Spleen (tissue), 11 donors: ENCODE measurements around the gene ST8SIA6. TPM values are rescaled to one million over a fixed set of nuclear protein-coding genes. Genes with fewer than 3 reads are reported as not detected.
"Not testable (repeated sequence)": the region's sequence is repeated elsewhere in the genome, so short reads cannot be mapped to it uniquely, and the experiment has no call there.

Experiments
- DNase-seq: peaks from one replicate; pipeline ENCODE4 v3.0.0-alpha.2; 2020
- H3K27ac ChIP-seq, 8 donors: fragments of 200-600 bp; sonication (generic) in 7 of 8; 1 replicate in 4 of 8; 2 replicates in 4 of 8; pipeline versions ENCODE4 v1.5.0 to v1.8.0; 2016 to 2021; ENCODE audit warnings: inconsistent platforms in 4 of 8, mild to moderate bottlenecking in 4 of 8, moderate library complexity in 1 of 8
- H3K27me3 ChIP-seq, 7 donors: fragments of 200-600 bp; sonication (generic) in 6 of 7; replicated peaks in 1 of 7; 1 replicate in 4 of 7; 2 replicates in 3 of 7; pipeline versions ENCODE4 v1.5.0 to v1.8.0; 2016 to 2021; ENCODE audit warnings: inconsistent platforms in 3 of 7, mild to moderate bottlenecking in 1 of 7
- H3K36me3 ChIP-seq, 6 donors: fragments of 200-600 bp; sonication (generic) in 5 of 6; 1 replicate in 4 of 6; 2 replicates in 2 of 6; pipeline versions ENCODE4 v1.5.0 to v1.8.0; 2016 to 2021; ENCODE audit warnings: inconsistent platforms in 2 of 6
- H3K4me1 ChIP-seq, 6 donors: fragments of 200-600 bp; sonication (generic) in 5 of 6; 1 replicate in 3 of 6; 2 replicates in 3 of 6; pipeline versions ENCODE4 v1.5.0 to v1.8.0; 2016 to 2021; ENCODE audit warnings: inconsistent platforms in 3 of 6
- H3K4me3 ChIP-seq, 8 donors: fragments of 200-600 bp; sonication (generic) in 7 of 8; 1 replicate in 4 of 8; 2 replicates in 4 of 8; pipeline versions ENCODE4 v1.5.0 to v1.8.0; 2016 to 2021; ENCODE audit warnings: inconsistent platforms in 4 of 8, mild to moderate bottlenecking in 4 of 8, moderate library complexity in 2 of 8
- H3K9me3 ChIP-seq, 8 donors: fragments of 200-600 bp; sonication (generic) in 7 of 8; 1 replicate in 4 of 8; 2 replicates in 4 of 8; pipeline versions ENCODE4 v1.5.0 to v1.8.0; 2016 to 2021; ENCODE audit warnings: inconsistent platforms in 4 of 8
- CTCF ChIP-seq, 11 experiments: fragments of 200-600 bp in 7 of 11; fragments of 450-650 bp in 4 of 11; sonication (generic) in 4 of 11; IDR thresholded peaks in 8 of 11; conservative IDR thresholded peaks in 3 of 11; 1 replicate in 7 of 11; 2 replicates in 4 of 11; pipeline versions ENCODE4 v1.4.0 to v1.8.0; 2016 to 2021; ENCODE audit warnings: antibody characterized with exemption in 11 of 11, inconsistent platforms in 4 of 11, mild to moderate bottlenecking in 1 of 11
- POLR2A ChIP-seq, 3 donors: fragments of 450-650 bp; IDR thresholded peaks; one replicate each; pipeline ENCODE4 v1.5.1; 2017; ENCODE audit warnings: antibody characterized with exemption in 3 of 3, mild to moderate bottlenecking in 1 of 3
- POLR2AphosphoS5 ChIP-seq, 3 donors: sonication (generic); formaldehyde crosslinking; IDR thresholded peaks; one replicate each; pipeline ENCODE4 v1.5.1; 2017; ENCODE audit warnings: antibody characterized with exemption in 3 of 3
- WGBS, 5 donors: extraction: QIAGEN DNeasy Blood & Tissue Kit in 3 of 5; methylation state at CpG; one replicate each; pipeline versions ENCODE4 v1.1.5 to v1.1.7; 2013 to 2018; 5-methylcytosine and 5-hydroxymethylcytosine counted together
- intact Hi-C: fragments of 100-400 bp; cut with DNase I; formaldehyde crosslinking; loops from one replicate; pipeline ENCODE4 v1.15.0; 2023; ENCODE audit warnings: low total_unique reads
- polyA plus RNA-seq, 3 donors: library from polyadenylated mRNA; stranded (reverse); fragments of 200-250 nt; gene quantifications; one replicate each; pipeline ENCODE4 v1.2.1, GENCODE V29; 2013
- total RNA-seq, 7 donors: library from RNA; depleted of rRNA in 3 of 7; stranded (reverse); fragments of >200 nt in 3 of 7; fragmentation: NEBNext Ultra II Directional in 4 of 7; extraction: Animal tissue kit (Norgen Biotek cat#: 25700) in 4 of 7; gene quantifications; one replicate each; pipeline versions ENCODE4 v1.1.0 to v1.2.1, GENCODE V29; 2016 to 2021
- donor health status: healthy with polysubstance abuse.
- donor health status: DM: no; HTN: no; CAD: no; lungs with moderate emphysema.
- donor health status: DM: no; HTN: no; CAD: no.
- donor health status: Bipolar disorder and iron deficiency.
- donor health status: healthy.
- donor health status: DM: no; HTN: no; CAD: no.
- donor health status: DM: yes; HTN: yes; CAD: no.

The ST8SIA6 gene
- total and polyA plus RNA-seq, 10 donors: 0.02 to 1.2 (median 1.0) TPM; not detected in 3

- Histone ChIP-seq H3K27ac (no peak overlapping the region), H3K36me3 (no peaks in the 10 kb centered on the region), H3K4me1 (no peaks in the 10 kb centered on the region), H3K27me3 (no peaks in the 10 kb centered on the region), H3K4me3 (no peak overlapping the region), H3K9me3 (peaks cover 0 to 15% (median 6%) of the 10 kb centered on the region in 8 donors)
- intact Hi-C loops: no loop called here
- DNase-seq: no peak
- no peak for TF ChIP-seq POLR2A (IDR thresholded peaks at IDR 0.05)
- no peak for TF ChIP-seq POLR2AphosphoS5 (IDR thresholded peaks at IDR 0.05)
- TF ChIP-seq CTCF (IDR thresholded peaks at IDR 0.05 in 8 of 11, conservative IDR thresholded peaks at IDR 0.05 in 3 of 11): no peak
- 74 to 85% (median 82%) methylated on average over 2 of the region's 2 CpGs for WGBS, 5 donors
Observed at GRCh38 chr10:17335065-17335464, 119.3 kb downstream of the ST8SIA6 start.

GRCh38 chr10:17330501-17330900 is 123.9 kb downstream of the ST8SIA6 start:
- 77 to 88% (median 82%) methylated on average over 2 of the region's 2 CpGs for WGBS, 5 donors
- TF ChIP-seq CTCF (IDR thresholded peaks at IDR 0.05 in 8 of 11, conservative IDR thresholded peaks at IDR 0.05 in 3 of 11): no peak
- no peak for TF ChIP-seq POLR2AphosphoS5 (IDR thresholded peaks at IDR 0.05)
- no peak for TF ChIP-seq POLR2A (IDR thresholded peaks at IDR 0.05)
- no peak for DNase-seq
- intact Hi-C loops: no loop called here
- no peak overlapping the region for H3K27ac ChIP-seq
- no peaks in the 10 kb centered on the region for H3K36me3 ChIP-seq
- H3K9me3 ChIP-seq: no peaks in the 10 kb centered on the region
- H3K4me1 ChIP-seq: no peaks in the 10 kb centered on the region
- H3K27me3 ChIP-seq: no peaks in the 10 kb centered on the region
- H3K4me3 ChIP-seq: no peak overlapping the region

- Histone ChIP-seq H3K27me3 (no peaks in the 10 kb centered on the region), H3K36me3 (no peaks in the 10 kb centered on the region), H3K9me3 (no peaks in the 10 kb centered on the region), H3K4me3 (no peak overlapping the region), H3K4me1 (no peaks in the 10 kb centered on the region), H3K27ac (no peak overlapping the region)
- TF ChIP-seq POLR2A (IDR thresholded peaks at IDR 0.05) (no peak), POLR2AphosphoS5 (IDR thresholded peaks at IDR 0.05) (no peak)
- intact Hi-C loops: no loop called here
- DNase-seq: no peak
- 78 to 85% (median 81%) methylated on average over 4 of the region's 4 CpGs for WGBS, 5 donors
Observed at GRCh38 chr10:17326377-17326776, 128.0 kb downstream of the ST8SIA6 start.

- WGBS, 5 donors: 74 to 94% (median 84%) methylated on average over 3 of the region's 3 CpGs
Observed at GRCh38 chr10:17321957-17322356, 132.4 kb downstream of the ST8SIA6 start.

GRCh38 chr10:17316488-17317170 is 137.8 kb downstream of the ST8SIA6 start:
- TF ChIP-seq CTCF (IDR thresholded peaks at IDR 0.05 in 8 of 11, conservative IDR thresholded peaks at IDR 0.05 in 3 of 11): no peak
- no peak for TF ChIP-seq POLR2A (IDR thresholded peaks at IDR 0.05)
- TF ChIP-seq POLR2AphosphoS5 (IDR thresholded peaks at IDR 0.05): no peak
- no peak for DNase-seq
- Histone ChIP-seq H3K9me3 (no peaks in the 10 kb centered on the region), H3K27ac (no peak overlapping the region), H3K36me3 (no peaks in the 10 kb centered on the region), H3K4me1 (no peaks in the 10 kb centered on the region), H3K4me3 (no peak overlapping the region), H3K27me3 (no peaks in the 10 kb centered on the region)
- intact Hi-C loops: no loop called here
- WGBS, 5 donors: 72 to 94% (median 77%) methylated on average over 1 of the region's 1 CpG

More at GRCh38 chr10:17321957-17322356, 132.4 kb downstream of the ST8SIA6 start:
- H3K4me3 ChIP-seq, H3K4me1 ChIP-seq, H3K36me3 ChIP-seq, DNase-seq, intact Hi-C loops, H3K9me3 ChIP-seq, H3K27me3 ChIP-seq, H3K27ac ChIP-seq: not testable (repeated sequence)
